CD4-positive, alpha-beta T cell treated with Interferon gamma for 1 hour (primary cell): ENCODE results near the gene IRF9.

ENCODE experiments used
- DNase-seq: peaks from one replicate; pipeline ENCODE4 v3.0.0-alpha.2; 2020

Gene IRF9

DNA sequence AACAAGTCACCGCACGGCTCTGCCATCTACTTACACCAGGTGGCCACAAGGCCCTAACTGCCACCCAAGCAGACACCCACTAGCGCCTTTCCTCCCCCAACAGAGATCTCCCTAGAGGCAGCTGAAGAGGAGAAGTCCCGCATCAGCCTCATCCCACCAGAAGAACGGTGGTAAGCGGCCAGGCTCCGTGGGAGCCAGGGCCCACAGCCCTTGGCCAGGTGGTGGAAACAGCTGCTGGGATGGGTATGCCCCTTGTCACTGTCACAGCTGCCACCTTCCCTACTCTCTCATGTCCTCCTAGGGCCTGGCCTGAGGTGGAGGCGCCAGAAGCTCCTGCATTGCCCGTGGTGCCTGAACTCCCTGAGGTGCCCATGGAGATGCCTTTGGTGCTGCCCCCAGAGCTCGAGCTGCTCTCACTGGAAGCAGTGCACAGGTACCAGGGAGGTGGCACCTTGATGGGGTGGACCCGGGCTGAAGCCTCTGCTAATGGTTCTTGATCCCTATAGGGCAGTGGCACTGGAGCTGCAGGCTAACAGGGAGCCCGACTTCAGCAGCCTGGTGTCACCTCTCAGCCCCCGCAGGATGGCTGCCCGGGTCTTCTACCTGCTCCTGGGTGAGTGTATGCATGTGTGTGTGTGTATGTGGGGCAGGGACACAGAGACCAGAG, 18.4 kb downstream of the IRF9 start:
- no peak for DNase-seq

GRCh38 chr14:24179961-24180796, 19.1 kb downstream of the IRF9 start:
- no peak for DNase-seq

- DNase-seq = no peak
These were observed 20.5 kb downstream of the IRF9 start for GRCh38 chr14:24181371-24182077.

GRCh38 chr14:24182110-24182882, 21.2 kb downstream of the IRF9 start:
- DNase-seq = no peak

GRCh38 chr14:24183014-24183481, 22.0 kb downstream of the IRF9 start:
- DNase-seq = no peak

DNA sequence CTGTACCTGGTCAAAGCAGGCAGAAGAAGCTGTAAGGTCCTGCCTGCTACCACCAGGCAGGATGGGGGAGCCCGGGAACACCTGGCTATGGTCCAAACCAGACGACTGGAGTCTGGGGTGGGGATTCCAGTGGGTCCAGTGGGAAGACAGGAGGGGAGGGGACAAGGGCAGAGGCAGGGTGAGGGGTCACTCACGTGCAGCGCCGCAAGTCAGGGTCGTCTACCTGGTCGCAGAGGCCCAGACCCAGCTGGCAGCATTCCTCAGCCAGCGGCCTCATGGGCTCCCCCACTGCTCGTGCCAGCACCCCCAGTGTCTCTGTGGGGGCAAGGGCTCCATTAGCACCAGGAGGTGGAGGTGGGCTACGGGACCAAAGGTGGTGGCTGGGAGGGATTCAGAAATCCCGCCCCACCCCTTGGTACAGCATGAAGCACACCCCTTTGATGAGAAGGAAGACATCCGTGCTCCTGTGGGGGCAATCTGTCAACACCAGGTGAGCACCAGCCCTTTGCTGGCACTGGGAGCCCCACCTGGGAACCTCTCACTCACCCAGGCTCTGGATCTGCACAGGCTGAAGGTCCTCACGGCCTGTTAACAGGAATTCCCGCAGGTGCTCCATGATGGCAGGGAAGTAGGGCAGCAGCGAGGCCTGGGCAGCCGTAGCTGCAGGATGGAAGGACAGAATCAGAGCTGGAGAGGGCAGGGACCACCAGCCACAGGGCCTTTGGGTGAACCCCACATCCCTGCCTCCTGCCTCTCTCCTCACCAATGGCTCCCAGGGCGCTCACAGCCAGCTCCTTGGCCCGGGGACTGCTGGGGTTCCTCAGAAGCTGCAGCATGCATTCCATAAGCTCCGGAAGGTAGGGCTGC, 23.3 kb downstream of the IRF9 start:
- DNase-seq = no peak

- DNase-seq = no peak
These were observed 24.0 kb downstream of the IRF9 start for GRCh38 chr14:24185026-24185425.

DNA sequence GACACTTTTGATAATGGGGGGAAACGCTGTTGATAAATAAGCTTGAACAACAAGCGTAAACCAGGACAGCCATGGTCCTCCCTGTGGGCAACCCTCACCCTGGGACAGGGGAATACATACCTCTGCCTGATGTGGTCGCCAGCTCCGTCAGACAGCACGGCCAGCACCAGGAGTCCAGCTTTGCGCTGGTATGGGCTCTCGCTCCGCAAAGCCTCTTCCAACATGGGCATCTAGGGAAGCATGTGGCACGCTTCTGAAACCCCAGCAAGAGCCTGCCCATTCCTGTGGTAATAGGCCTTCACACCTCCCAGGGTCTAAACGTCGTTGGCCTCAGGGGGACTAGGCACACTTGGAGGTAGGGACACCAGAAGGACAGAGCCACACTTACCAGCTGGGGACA, 24.7 kb downstream of the IRF9 start:
- no peak for DNase-seq

- DNase-seq = no peak
These were observed 25.9 kb downstream of the IRF9 start for GRCh38 chr14:24186831-24187538.

DNA sequence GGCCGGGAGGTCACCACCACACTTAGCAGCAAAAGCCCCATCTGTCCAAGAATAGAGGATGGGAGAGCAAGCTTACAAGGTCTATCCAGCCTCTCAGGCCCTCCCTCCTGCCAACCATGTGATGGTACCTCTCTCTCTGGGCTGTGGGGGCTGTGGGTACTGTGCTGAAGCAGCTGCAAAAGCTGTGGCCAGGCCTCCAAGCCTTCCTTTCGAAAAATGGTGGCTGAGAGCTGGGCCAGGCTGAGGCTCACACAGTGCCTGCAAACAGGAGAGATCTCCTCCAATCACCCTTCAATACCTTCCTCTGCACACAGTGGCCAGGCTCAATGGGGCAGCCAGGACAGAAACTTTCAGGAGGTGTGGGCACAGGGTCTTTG, 26.5 kb downstream of the IRF9 start:
- DNase-seq = no peak

- DNase-seq = peak; percentile 96
These were observed 27.4 kb downstream of the IRF9 start, which contains the start of gene IPO4 for GRCh38 chr14:24188251-24189058. IPO4 (minus strand) TSS chr14:24188816; CDS start chr14:24188787, 29 bp downstream.

DNA sequence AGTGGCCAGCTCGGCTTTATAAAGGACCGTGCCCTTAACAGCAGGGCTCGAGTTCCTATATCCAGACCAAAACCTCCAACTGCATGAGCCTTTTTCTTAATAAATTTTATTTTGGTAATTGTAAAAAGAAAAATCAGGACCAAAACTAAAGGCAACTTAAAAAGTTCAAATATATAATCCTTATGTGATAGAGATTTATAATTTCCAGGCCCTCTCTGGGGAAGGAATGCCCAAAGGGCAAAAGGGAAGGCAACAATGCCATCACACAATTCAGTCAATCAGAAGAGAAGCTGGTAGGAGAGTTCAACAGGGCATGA, 28.0 kb downstream of the IRF9 start:
- DNase-seq = no peak

GRCh38 chr14:24189460-24189859, 28.4 kb downstream of the IRF9 start:
- DNase-seq = no peak

- DNase-seq = no peak
These were observed 29.4 kb downstream of the IRF9 start for GRCh38 chr14:24190416-24190815.

DNA sequence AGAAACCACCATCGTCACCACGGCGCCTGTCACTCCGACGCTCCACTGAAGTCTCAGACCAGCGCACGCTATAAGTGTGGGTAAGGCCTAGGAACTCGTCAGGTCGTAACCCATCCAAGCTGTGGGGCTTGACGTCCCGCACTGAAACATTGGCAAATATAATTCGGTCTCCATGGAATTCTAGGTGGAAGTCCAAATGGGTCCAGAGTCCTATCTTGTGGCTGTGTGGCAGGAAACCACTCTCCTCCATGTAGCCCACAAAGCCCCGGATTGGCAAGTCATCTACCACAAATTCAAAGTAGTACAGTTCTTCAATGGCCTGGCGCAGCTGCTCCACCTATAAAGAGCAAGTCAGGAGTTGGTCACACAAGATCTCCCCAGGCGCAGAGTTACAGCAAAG, 31.9 kb downstream of the IRF9 start:
- DNase-seq = no peak

- DNase-seq = no peak
These were observed 33.3 kb downstream of the IRF9 start for GRCh38 chr14:24194186-24194872.

DNA sequence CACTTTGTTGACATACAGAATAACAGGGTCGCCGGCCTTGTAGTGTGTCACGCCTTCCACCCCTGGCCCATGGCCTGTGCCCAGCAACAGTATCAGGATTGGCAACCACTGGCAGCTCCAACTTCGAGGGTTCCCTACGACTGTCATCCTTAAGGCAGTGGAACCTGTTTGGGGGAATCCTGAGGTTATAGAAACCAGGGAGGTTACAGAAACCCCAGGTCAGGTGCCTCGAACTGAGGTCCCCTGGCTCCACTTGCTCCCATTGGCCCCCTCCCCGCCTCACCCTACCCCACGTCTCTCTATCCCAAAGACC, 33.8 kb downstream of the IRF9 start:
- DNase-seq = no peak

DNA sequence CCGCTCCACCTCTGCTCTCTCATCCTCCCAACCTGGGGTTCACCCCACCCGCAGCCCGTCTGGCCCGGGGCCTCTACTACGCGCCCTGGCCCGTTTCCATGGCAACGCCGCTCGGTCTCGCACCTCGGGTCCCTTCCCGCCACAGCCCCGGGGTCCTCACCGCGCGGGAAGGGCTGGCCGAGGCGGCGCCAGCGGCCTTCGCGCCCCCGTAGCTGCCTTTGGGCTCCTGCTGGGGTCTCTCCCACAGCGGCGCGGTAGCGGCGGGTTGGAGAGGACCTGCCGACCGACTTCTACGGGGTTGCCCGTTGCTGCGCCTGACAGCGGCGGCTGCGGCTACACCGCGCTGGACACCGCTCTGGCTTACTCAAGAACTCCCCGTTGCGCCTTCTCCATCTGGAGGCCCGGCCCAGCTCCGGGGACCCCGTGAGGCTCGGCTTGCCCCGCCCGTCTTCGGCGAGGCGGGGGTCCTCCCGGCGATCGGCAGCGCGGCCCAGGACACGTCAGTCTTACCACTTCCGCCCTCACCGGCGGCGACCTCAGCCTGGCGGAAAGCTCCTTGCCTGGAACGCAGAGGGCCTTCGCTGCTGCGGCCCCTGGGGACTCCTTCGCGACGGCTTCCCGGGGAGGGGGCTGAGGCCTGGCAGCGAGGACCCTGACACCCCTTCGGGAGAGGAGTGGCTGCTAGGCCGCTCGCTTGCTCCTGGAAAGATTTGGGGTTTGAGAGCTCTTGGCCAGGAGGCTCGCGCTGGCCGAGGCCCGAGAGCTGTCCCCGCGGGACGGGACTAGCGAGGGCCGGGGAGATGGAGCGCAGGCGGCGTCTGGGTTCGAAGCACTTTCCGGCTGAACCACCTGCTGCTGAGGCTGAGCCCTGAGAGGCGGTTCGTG, 34.4 kb downstream of the IRF9 start, which contains the start of gene TM9SF1:
TM9SF1 (minus strand) TSS at position 256 of the 885 bp plus-strand sequence. CDS start 422 bp downstream, outside the sequence.
- peak; percentile 93 for DNase-seq
